GM12878 (cell line): ENCODE data around the gene KARS1. TPM values are rescaled to one million over a fixed set of nuclear protein-coding genes. Genes with fewer than 3 reads are reported as not detected.

Source experiments
- ATAC-seq: fragments of 200-7000 bp; cut with Tn5 transposase; 3 replicates; pipeline ENCODE4 v1.9.1; 2020; ENCODE audit warnings: mild to moderate bottlenecking, moderate library complexity
- BruUV-seq: library from RNA; stranded (reverse); fragments of 400-500 nt; replicated peaks from 2 replicates; lab custom pipeline; 2021; lab: Mats Ljungman, UMichigan
- CTCF ChIA-PET: fragments of 300-600 bp; sonication (Branson Sonifier 250); formaldehyde crosslinking; extraction: SDS; loops from one replicate; lab custom pipeline; 2021; ENCODE audit warnings: inconsistent platforms; lab: Yijun Ruan, JAX
- POLR2A ChIA-PET: fragments of 350-600 bp; formaldehyde crosslinking; extraction: SDS; loops from one replicate; lab custom pipeline; 2021; ENCODE audit warnings: inconsistent platforms; lab: Charles Lee
- RAD21 ChIA-PET: fragments of 300-600 bp; sonication (Branson Sonifier 250); formaldehyde crosslinking; loops from one replicate; lab custom pipeline; 2023; ENCODE audit warnings: antibody characterized with exemption; ENCODE audit not compliant: unreplicated experiment; lab: Charles Lee
- SMC1A ChIA-PET: fragments of 300-600 bp; sonication (Branson Sonifier 250); formaldehyde crosslinking; loops from one replicate; lab custom pipeline; 2023; ENCODE audit not compliant: unreplicated experiment, uncharacterized antibody; lab: Charles Lee
- DNase-seq: peaks from one replicate; pipeline ENCODE4 v3.0.0-alpha.2; 2011; ENCODE audit warnings: low read depth, low spot score
- FAIRE-seq: peaks from 3 replicates; lab custom pipeline; 2011; peaks lifted over from hg19 to GRCh38; lab: Jason Lieb, UNC
- H2AFZ ChIP-seq: 2 replicates; pipeline ENCODE4 v1.6.0; 2011; ENCODE audit warnings: low read depth, low read length, control low read depth; ENCODE audit not compliant: control insufficient read depth
- H3K27ac ChIP-seq: 2 replicates; pipeline ENCODE4 v1.5.1; 2011; ENCODE audit warnings: control low read depth; ENCODE audit not compliant: control insufficient read depth, insufficient read depth
- H3K27me3 ChIP-seq, 2 experiments: replicated peaks in 1 of 2; 2 replicates each; pipeline versions ENCODE4 v1.6.0 to v1.6.1; 2011; ENCODE audit warnings: low read length in 1 of 2; ENCODE audit not compliant: control insufficient read depth in 2 of 2, insufficient read depth in 2 of 2
- H3K36me3 ChIP-seq, 2 experiments: 2 replicates each; pipeline ENCODE4 v1.5.1; 2011; ENCODE audit warnings: low read length in 1 of 2; ENCODE audit not compliant: control insufficient read depth in 2 of 2, insufficient read depth in 2 of 2
- H3K4me1 ChIP-seq: 2 replicates; pipeline ENCODE4 v1.6.1; 2011; ENCODE audit warnings: mild to moderate bottlenecking, low read length, moderate library complexity, mixed read lengths; ENCODE audit not compliant: control insufficient read depth, insufficient read depth
- H3K4me2 ChIP-seq: 2 replicates; pipeline ENCODE4 v1.6.0; 2011; ENCODE audit warnings: control low read depth; ENCODE audit not compliant: control insufficient read depth, insufficient read depth
- H3K4me3 ChIP-seq: fragments of 200-600 bp; sonication (generic); 2 replicates; pipeline ENCODE4 v1.5.1; 2016
- H3K79me2 ChIP-seq: 2 replicates; pipeline ENCODE4 v1.6.0; 2011; ENCODE audit warnings: low read length; ENCODE audit not compliant: control insufficient read depth, insufficient read depth
- H3K9ac ChIP-seq: 2 replicates; pipeline ENCODE4 v1.8.0; 2011; ENCODE audit warnings: low read length, control low read depth, mixed read lengths; ENCODE audit not compliant: control insufficient read depth, insufficient read depth
- H3K9me3 ChIP-seq: replicated peaks from 3 replicates; pipeline ENCODE4 v1.5.1; 2011; ENCODE audit warnings: mild to moderate bottlenecking, low read length; ENCODE audit not compliant: control insufficient read depth, insufficient read depth
- H4K20me1 ChIP-seq: 2 replicates; pipeline ENCODE4 v1.6.0; 2011; ENCODE audit not compliant: control insufficient read depth, insufficient read depth
- ELK1 ChIP-seq: IDR thresholded peaks from 2 replicates; pipeline ENCODE4 v1.6.1; 2012; ENCODE audit warnings: low read depth, low read length, improper control_type of control experiment
- HDAC6 ChIP-seq: fragments of 200-600 bp; sonication (generic); IDR thresholded peaks from one replicate; pipeline ENCODE4 v1.8.0; 2017; ENCODE audit warnings: antibody characterized with exemption; ENCODE audit not compliant: unreplicated experiment
- HDGF ChIP-seq: fragments of 450-650 bp; IDR thresholded peaks from 2 replicates; pipeline ENCODE4 v1.6.1; 2016; ENCODE audit warnings: antibody characterized with exemption
- MYB ChIP-seq: fragments of 150-350 bp; IDR thresholded peaks from 2 replicates; pipeline ENCODE4 v1.6.1; 2014; ENCODE audit warnings: mild to moderate bottlenecking, low read depth, low read length, borderline replicate concordance
- RFX5 ChIP-seq: IDR thresholded peaks from 2 replicates; pipeline ENCODE4 v1.6.1; 2011; ENCODE audit warnings: low read depth, low read length, improper control_type of control experiment
- SMARCA5 ChIP-seq: fragments of 450-650 bp; IDR thresholded peaks from 2 replicates; pipeline ENCODE4 v1.6.1; 2017; ENCODE audit warnings: mild to moderate bottlenecking
- SP1 ChIP-seq: IDR thresholded peaks from one replicate; pipeline ENCODE4 v1.6.1; 2011; ENCODE audit warnings: low read depth, low read length
- SUPT20H ChIP-seq: IDR thresholded peaks from 2 replicates; pipeline ENCODE4 v1.6.1; 2011; ENCODE audit warnings: low read depth, mild to moderate bottlenecking, low read length, moderate library complexity, borderline replicate concordance; ENCODE audit not compliant: control insufficient read depth
- TCF12 ChIP-seq: IDR thresholded peaks from 2 replicates; pipeline ENCODE4 v1.6.1; 2011; ENCODE audit warnings: low read depth, mild to moderate bottlenecking, low read length
- WGBS: methylation state at CpG from one replicate; pipeline ENCODE4 v1.1.6; 2016; ENCODE audit warnings: low lambda C conversion rate; ENCODE audit not compliant: insufficient replicate concordance, insufficient coverage; ENCODE audit errors: missing lambda C conversion rate; 5-methylcytosine and 5-hydroxymethylcytosine counted together
- in situ Hi-C: fragments of 300-500 bp; cut with MboI; formaldehyde crosslinking; loops from 9 replicates; pipeline ENCODE4 v1.14.3; 2018; ENCODE audit warnings: mixed read lengths
- intact Hi-C: fragments of 100-400 bp; cut with micrococcal nuclease; formaldehyde crosslinking; loops from one replicate; pipeline ENCODE4 v1.14.2; 2022; ENCODE audit not compliant: unreplicated experiment
- polyA plus RNA-seq, 11 experiments: library from polyadenylated mRNA; depleted of rRNA in 4 of 11; unstranded in 6 of 11; stranded (reverse) in 5 of 11; fragments of >200 nt; fragmentation: Nextera tagmentation in 4 of 11; fragmentation: Illumina TruSeq in 1 of 11; extraction: Ambion mirVana in 4 of 11; extraction: Trizol in 1 of 11; gene quantifications; 1 replicate in 1 of 11; 2 replicates in 10 of 11; pipeline versions ENCODE4 v1.2.1 to v1.2.3, GENCODE V29; 2011 to 2016; ENCODE audit warnings: inconsistent platforms in 2 of 11, missing spikeins in 2 of 11, low read depth in 1 of 11
- total RNA-seq, 4 experiments: library from RNA; depleted of rRNA in 3 of 4; stranded (reverse); fragments of >200 nt in 3 of 4; fragmentation: Illumina TruSeq in 1 of 4; extraction: Trizol in 1 of 4; gene quantifications; 2 replicates each; pipeline versions ENCODE4 v1.2.1 to v1.2.3, GENCODE V29; 2013 to 2021

The KARS1 gene
- total and polyA plus RNA-seq, 10 of the 15 experiments (the other 5 are each of a cell fraction or from before 2014, with no cell fraction given), result 187 to 312 (median 211) TPM

GRCh38 chr16:75614066-75614897 lies 33.2 kb downstream of the KARS1 start:
- DNase-seq (no peak), ATAC-seq (no peak), FAIRE-seq (no peak)
- in situ Hi-C loops (no loop called here), intact Hi-C loops (no loop called here)
- Histone ChIP-seq H3K27ac (no peak overlapping the region), H2AFZ (no peak overlapping the region), H3K27me3 (no peaks in the 10 kb centered on the region), H3K9me3 (no peaks in the 10 kb centered on the region), H3K4me2 (no peak overlapping the region), H4K20me1 (no peaks in the 10 kb centered on the region), H3K9ac (no peak overlapping the region), H3K4me1 (peaks cover 9% of the 10 kb centered on the region), H3K36me3 (peaks cover 6 to 34% of the 10 kb centered on the region in 2 experiments), H3K4me3 (no peak overlapping the region), H3K79me2 (no peaks in the 10 kb centered on the region; the same call in 1 of the 2 replicates)
- TF ChIP-seq ELK1 (no peak), RFX5 (no peak), HDGF (no peak), MYB (no peak), SUPT20H (no peak), HDAC6 (no peak), TCF12 (no peak), SMARCA5 (no peak), SP1 (no peak)
- 97% methylated on average over 4 of the region's 4 CpGs for WGBS
- no TSS peak for BruUV-seq
- ChIA-PET POLR2A (no interaction called here), SMC1A (no interaction called here), RAD21 (no interaction called here), CTCF (interaction anchor here (2.3 to 9.5 kb wide), 2 partner anchors 94 to 150 kb away, joined by 7 to 153 read pairs; partner anchors contain the start of gene TMEM170A)
